ENCODE data around the gene MMP2.

GRCh38 chr16:55499951-55500529, 21.0 kb downstream of the MMP2 start:
- TF ChIP-seq CTCF (IDR thresholded peaks at IDR 0.05) (no peak), ZFX (IDR thresholded peaks at IDR 0.05; ENCODE audit: borderline replicate concordance) (no peak)
